Measurements from ENCODE around the gene ASCC1.

Gene ASCC1

DNA sequence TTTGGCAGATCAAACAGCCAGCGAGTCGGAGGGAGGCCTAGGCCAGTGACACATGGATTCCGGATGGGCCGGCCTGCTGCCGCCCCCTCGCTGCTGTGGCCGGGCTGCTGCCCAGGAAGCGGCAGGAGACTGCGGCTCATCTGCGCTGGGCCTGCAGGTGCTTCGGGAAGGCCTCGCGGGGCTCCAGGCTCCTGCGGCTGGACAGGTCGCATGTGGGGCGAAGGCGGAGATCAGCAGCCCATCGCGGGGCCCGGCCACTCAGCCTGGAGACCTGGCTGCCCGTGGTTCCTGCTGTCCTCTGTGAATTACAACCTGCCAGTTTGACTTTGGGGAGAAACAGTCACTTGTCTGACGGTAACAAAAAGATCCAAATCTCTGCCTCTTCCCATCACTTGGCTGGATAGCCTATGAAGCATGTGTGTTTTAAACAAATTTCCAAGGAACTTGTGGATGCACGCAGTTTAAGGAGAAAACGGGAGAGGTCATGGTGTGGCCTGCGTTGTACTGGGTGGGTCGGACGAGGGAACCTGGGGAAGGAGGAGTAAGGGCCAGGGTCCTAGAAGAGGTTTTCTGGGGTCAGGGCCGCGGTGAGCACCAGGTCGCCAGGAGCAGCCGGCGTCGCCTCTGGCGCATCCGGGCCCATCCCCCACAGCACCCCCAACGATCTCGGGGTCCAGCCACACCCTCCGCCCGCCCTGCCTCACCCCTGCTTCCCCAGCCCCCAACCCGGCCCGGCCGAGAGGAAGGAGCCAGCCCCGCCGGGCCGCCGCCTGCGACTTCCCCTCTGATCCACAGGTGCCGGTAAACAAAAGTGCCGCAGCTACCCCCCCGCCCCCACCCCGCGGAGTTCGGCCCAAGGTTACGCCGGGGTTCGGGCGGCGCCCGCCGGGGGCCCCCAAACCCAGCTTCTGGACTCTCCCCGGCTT lies 129.3 kb downstream of the ASCC1 start:
- no peak for TF ChIP-seq ZFX (IDR thresholded peaks at IDR 0.05)
- TF ChIP-seq, protein P1, sequence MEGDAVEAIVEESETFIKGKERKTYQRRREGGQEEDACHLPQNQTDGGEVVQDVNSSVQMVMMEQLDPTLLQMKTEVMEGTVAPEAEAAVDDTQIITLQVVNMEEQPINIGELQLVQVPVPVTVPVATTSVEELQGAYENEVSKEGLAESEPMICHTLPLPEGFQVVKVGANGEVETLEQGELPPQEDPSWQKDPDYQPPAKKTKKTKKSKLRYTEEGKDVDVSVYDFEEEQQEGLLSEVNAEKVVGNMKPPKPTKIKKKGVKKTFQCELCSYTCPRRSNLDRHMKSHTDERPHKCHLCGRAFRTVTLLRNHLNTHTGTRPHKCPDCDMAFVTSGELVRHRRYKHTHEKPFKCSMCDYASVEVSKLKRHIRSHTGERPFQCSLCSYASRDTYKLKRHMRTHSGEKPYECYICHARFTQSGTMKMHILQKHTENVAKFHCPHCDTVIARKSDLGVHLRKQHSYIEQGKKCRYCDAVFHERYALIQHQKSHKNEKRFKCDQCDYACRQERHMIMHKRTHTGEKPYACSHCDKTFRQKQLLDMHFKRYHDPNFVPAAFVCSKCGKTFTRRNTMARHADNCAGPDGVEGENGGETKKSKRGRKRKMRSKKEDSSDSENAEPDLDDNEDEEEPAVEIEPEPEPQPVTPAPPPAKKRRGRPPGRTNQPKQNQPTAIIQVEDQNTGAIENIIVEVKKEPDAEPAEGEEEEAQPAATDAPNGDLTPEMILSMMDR (conservative IDR thresholded peaks at IDR 0.05): no peak
- no peak overlapping the region for H3K27ac ChIP-seq

DNA sequence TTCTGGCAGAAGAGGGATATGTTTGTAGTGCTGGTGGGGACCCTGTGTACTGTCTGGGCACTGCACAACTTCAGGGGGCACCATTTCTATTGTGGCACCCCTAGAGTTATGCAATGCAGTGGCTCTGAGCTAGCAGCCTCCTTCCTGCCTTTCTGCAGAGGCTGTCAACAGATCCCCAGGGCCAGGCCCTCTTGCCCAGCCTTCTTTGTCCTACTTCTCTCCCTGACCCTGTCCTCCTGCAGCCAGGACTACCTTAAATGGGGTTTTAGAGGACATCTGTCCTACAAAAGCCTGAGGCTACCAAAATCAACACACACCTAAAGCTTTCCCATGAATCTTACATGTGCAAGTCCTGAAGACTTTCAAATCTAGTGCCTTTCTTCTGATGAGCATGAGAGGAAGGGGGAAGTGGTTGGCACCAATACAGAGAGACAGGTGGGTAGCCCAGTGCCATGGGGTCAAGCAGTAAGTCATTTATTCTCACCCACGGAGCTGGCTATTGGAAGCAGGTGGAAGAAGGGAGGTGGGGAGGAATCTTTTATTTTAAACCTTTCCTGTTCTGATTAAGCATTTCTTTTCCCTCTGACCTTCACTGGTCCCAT lies 130.1 kb downstream of the ASCC1 start:
- TF ChIP-seq, protein P1 (conservative IDR thresholded peaks at IDR 0.05): no peak
- TF ChIP-seq ZFX (IDR thresholded peaks at IDR 0.05): no peak
- H3K27ac ChIP-seq: no peak overlapping the region

DNA sequence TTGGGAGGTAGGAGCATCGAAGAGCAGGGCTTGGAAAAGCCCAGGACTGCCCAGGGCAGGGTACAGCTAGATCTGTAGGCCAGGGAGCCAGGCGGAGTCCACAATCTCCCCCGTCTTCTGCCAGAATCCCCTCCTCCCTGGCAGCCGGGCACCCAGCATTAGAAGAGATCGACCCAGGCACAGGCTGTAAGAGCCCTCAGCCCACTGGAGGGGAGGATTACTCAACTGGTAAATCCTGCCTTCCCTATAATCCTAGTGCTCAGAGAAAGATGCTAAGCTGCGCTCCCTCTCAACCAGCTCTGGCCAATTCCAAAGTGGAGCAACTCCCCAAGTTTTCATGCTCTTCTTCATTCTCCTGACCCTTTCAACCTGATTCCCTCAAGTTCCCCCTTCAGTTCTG lies 130.9 kb downstream of the ASCC1 start:
- TF ChIP-seq ZFX (IDR thresholded peaks at IDR 0.05): no peak
- TF ChIP-seq, protein P1 (conservative IDR thresholded peaks at IDR 0.05): no peak
- H3K27ac ChIP-seq: no peak overlapping the region

DNA sequence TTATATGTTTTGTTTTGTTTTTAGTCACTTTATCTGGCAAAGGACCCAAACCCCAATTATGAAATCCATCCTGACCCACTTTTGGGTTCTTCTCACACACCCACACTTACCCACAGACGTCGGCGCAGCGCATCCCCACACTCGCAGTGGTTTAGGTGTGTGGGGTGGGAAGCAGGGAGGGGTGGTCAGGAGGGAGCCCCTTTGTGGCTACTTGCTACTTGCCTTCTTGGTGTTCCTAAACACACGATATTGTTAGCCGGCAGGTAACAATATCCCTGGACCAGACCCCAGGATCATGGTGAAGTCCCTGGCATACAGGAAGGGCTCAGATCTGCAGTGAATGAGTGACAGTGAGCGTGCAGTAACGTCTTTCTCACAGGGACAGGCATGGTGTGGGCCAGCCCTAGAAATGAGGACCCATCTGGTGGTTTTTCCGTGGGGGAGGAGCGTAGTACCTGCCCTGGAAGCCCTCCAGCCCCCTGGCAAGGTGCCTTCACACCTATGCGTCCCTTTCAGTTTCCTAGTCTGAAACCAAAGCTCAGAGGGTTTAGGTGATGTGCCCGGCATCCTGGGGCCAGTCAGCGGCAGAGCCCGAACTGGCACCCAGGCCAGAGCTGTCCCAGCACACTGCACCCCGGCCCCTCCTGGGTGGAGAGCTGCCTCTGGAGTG lies 132.2 kb downstream of the ASCC1 start:
- no peak for TF ChIP-seq ZFX (IDR thresholded peaks at IDR 0.05)
- no peak overlapping the region for H3K27ac ChIP-seq

DNA sequence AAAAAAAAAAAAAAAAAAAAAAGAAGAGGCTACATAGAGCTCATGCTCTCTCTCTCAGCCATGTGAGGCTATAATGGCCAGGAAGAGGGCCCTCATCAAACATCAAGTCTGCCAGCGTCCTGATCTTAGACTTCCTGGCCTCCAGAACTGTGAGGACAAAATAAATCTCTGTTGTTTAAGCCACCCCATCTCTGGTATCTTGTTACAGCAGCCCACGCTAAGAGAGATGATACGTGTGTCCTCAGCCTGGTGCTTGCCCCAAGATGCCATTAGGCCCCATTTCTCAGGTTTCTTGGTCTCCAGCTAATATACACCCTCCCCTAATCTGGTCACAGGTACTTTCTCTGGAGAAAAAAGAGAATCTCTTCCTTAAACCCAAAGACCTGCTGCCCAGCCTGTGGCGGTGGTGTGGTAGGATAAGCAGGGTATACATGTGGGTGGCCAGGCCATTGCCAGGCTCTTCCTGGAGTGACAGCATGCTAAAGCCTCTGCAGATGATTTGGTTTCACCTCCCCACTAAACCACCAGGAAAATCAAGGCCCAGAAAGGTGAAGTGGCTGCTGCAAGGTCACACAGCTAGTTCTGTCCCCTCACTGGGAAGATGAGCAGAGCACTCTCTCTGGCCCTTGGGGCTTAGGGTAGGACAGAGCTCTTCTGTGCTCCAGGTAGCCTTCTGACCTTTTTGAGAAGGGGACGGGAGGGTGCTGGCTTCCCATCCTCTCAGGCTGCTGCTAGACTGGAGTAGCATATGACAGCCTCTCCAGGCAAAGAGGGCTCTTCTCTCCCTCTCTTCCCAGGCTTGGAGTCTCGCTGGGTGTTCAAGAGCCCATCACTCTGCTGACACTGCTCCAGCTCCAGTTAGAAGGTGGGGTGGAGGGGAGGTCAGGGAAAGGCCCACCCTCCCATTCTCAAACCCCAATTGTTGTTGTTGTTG lies 133.0 kb downstream of the ASCC1 start:
- no peak for TF ChIP-seq ZFX (IDR thresholded peaks at IDR 0.05)
- TF ChIP-seq, protein P1 (conservative IDR thresholded peaks at IDR 0.05): no peak
- H3K27ac ChIP-seq: no peak overlapping the region

DNA sequence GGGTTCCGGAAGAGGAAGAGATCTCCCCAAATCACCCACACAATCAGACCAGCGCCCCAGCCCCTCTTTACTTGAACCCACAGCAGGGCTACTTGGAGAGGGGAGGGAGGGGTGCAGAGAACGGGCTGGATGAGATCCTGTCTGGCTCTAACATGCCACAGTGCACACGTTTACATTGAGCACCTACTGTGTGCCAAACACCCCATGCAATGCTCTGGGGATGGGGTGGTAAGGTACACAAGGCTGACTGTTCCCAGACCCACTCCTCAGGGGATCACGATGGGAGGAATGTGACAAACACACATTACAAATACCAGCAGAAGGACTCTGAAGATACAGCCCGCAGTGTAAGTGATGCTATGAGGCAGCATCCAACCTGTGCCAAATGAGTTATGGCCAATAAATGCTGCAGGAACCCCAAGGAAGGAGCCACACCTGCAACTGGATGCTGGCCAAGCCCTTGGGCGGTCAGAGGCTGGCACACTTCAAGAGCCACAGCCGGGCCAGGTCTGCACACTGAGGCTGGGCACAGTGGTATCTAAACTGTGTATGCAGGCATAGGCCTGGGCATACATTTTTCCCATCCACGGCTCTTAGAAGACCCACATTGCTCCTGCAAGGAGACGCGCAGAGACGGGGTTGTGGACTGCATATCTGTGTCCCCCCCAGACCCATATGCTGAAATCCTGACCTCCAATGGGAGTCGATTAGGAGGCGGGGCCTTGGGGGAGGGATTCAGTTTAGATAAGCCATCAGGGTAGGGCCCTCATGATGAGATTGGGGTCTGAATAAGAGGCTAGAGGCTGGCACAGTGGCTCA lies 134.1 kb downstream of the ASCC1 start:
- TF ChIP-seq, protein P1 (conservative IDR thresholded peaks at IDR 0.05): no peak
- TF ChIP-seq ZFX (IDR thresholded peaks at IDR 0.05): no peak
- H3K27ac ChIP-seq: no peak overlapping the region; the same call in 1 of the 2 replicates
